HAP-1 (cell line): ENCODE results near the gene RHEB.

Source experiments
- DNase-seq, 2 experiments: peaks; one replicate each; pipeline ENCODE4 v3.0.0-alpha.2; 2016 to 2020; ENCODE audit warnings: low spot score in 2 of 2
- H3K27me3 ChIP-seq: fragments of 250-450 bp; sonication (Bioruptor Pico); 2 replicates; pipeline ENCODE4 v1.5.1; 2020; ENCODE audit warnings: low read depth, mild to moderate bottlenecking, moderate library complexity
- H3K36me3 ChIP-seq: fragments of 250-450 bp; sonication (Bioruptor Pico); replicated peaks from 2 replicates; pipeline ENCODE4 v1.5.1; 2020; ENCODE audit warnings: mild to moderate bottlenecking
- H3K4me1 ChIP-seq: fragments of 250-450 bp; sonication (Bioruptor Pico); 2 replicates; pipeline ENCODE4 v1.5.1; 2020; ENCODE audit warnings: mild to moderate bottlenecking
- H3K4me3 ChIP-seq: fragments of 250-450 bp; sonication (Bioruptor Pico); 2 replicates; pipeline ENCODE4 v1.5.1; 2020; ENCODE audit warnings: mild to moderate bottlenecking, moderate library complexity
- H3K9me3 ChIP-seq: fragments of 250-450 bp; sonication (Bioruptor Pico); 2 replicates; pipeline ENCODE4 v1.5.1; 2020; ENCODE audit warnings: mild to moderate bottlenecking, moderate library complexity
- in situ Hi-C: fragments of 300-500 bp; cut with MboI; formaldehyde crosslinking; loops from 3 replicates; pipeline ENCODE4 v1.14.3; 2020; ENCODE audit warnings: low sequenced_read_pairs, inconsistent platforms, mixed read lengths

RHEB gene

GRCh38 chr7:151505836-151506468, 13.7 kb downstream of the RHEB start:
- in situ Hi-C loops: no loop called here
- Histone ChIP-seq H3K4me1 (peaks cover 6% of the 10 kb centered on the region; the same call in 1 of the 2 replicates), H3K9me3 (no peaks in the 10 kb centered on the region), H3K4me3 (no peak overlapping the region), H3K27me3 (no peaks in the 10 kb centered on the region), H3K36me3 (peaks cover 5% of the 10 kb centered on the region)
- no peak for DNase-seq

DNA sequence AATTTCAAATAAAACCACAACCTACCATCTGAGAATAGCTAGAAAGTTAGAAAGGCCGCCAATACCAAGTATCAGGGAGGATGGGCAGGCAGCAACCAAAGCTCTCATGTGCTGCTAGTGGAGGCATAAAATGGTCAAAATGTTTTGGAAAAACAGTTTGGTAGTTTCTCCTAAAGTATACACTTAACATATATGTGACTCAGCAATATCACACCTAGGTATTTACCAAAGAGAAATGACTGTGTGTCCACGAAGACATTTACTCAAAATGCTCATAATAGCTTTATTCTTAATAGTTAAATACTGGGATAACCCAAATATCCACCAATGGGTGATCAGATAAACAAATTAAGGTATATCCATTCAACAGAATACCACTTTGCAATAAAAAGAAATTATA, 14.3 kb downstream of the RHEB start:
- Histone ChIP-seq H3K27me3 (no peaks in the 10 kb centered on the region), H3K9me3 (no peaks in the 10 kb centered on the region), H3K36me3 (peaks cover 2% of the 10 kb centered on the region), H3K4me3 (no peak overlapping the region), H3K4me1 (peaks cover 6% of the 10 kb centered on the region; the same call in 1 of the 2 replicates)
- no peak for DNase-seq
- in situ Hi-C loops: no loop called here

DNA sequence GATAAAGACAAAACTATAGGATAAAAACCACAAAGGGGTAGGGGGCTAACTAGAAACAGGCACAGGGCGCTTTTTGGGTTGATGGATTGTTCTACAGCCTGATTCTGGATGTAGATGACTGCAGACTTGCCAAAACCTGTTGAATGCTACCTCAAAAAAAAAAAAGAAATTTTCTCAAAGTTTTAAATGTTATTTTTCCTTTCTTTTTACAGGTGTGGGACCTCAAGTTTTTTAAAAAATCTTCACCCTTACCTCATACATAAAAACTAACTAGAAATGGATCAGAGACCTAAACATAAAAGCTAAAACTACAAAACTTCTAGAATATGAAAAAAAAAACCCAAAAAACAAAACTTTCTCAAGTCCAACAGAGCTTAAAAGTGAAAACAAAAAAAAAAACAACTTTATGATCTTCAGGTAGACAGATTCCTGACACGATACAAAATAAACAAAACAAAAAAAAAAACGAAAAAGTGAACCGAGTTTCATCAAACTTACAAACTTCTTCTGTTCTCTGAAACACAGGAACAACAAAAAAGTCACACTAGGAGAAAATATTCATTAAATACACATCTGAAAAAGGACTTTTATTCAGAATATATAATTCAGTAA, 14.9 kb downstream of the RHEB start:
- no peaks in the 10 kb centered on the region for H3K9me3 ChIP-seq
- H3K4me3 ChIP-seq: no peak overlapping the region
- in situ Hi-C loops: no loop called here
- no peak for DNase-seq
- H3K36me3 ChIP-seq: no peaks in the 10 kb centered on the region
- H3K27me3 ChIP-seq: no peaks in the 10 kb centered on the region
- H3K4me1 ChIP-seq: peaks cover 6% of the 10 kb centered on the region; the same call in 1 of the 2 replicates

DNA sequence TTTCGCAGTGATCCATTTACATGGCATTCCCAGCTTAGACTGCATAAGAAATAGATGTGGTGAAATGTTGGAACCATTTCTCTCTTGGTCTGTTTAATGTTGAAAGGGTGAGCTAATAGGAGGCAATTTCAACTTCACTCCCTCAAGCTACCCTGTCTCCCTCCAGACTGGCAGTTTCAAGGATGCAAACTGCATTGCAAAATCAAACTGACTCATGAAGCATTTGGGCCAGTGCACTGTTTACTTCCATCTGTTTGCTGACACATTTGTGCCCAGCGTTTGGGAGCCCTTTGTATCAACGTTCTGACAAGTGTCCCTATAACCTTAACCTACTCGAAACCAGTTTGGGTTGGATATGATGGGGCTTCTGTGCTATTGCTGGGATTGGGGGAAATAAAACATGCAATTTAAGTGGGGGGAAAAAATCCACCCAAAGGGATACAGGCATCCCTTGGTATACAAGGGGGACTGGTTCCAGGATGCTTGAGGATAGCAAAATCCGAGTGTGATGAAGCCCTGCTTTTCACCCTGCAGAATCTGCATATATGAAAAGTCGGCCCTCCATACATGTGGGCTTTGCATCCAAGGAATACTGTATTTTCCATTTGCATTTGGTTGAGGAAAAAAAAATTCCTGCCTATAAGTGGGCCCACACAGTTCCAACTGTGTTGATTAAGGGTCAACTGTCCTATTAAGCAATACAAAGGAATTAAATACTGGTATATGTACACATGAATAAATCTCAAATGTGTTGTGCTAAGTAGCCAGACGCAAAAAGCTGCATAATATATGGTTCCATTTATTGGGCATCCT, 15.6 kb downstream of the RHEB start:
- DNase-seq: no peak
- H3K36me3 ChIP-seq: no peaks in the 10 kb centered on the region
- in situ Hi-C loops: no loop called here
- H3K27me3 ChIP-seq: no peaks in the 10 kb centered on the region
- no peaks in the 10 kb centered on the region for H3K9me3 ChIP-seq
- H3K4me1 ChIP-seq: peaks cover 12% of the 10 kb centered on the region
- no peak overlapping the region for H3K4me3 ChIP-seq

DNA sequence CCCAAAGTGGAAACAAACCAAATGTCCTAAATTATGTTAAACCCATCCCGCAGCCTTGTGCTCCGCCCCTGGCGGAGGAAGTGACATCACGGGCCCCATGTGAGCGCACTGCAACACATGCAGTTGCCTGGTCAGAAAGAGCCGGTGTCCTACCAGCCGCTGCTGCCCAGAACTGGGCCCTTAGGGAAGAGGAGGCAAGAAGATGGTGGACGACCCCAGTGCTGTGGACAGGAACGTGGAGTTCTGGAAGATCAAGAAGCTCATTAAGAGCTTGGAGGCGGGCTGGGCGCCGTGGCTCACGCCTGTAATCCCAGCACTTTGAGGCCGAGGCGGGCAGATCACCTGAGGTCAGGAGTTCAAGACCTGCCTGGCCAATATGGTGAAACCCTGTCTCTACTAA, 18.0 kb downstream of the RHEB start:
- in situ Hi-C loops: no loop called here
- DNase-seq: no peak
- peaks cover 13% of the 10 kb centered on the region for H3K4me1 ChIP-seq

GRCh38 chr7:151498495-151498894, 21.2 kb downstream of the RHEB start:
- Histone ChIP-seq H3K9me3 (no peaks in the 10 kb centered on the region), H3K36me3 (no peaks in the 10 kb centered on the region), H3K4me1 (peaks cover 34% of the 10 kb centered on the region), H3K27me3 (no peaks in the 10 kb centered on the region), H3K4me3 (no peak overlapping the region)
- DNase-seq: no peak
- in situ Hi-C loops: no loop called here

More for the DNA sequence above, 18.0 kb downstream of the RHEB start:
- Histone ChIP-seq H3K4me3 (no peak overlapping the region), H3K36me3 (no peaks in the 10 kb centered on the region), H3K27me3 (no peaks in the 10 kb centered on the region), H3K9me3 (no peaks in the 10 kb centered on the region)

DNA sequence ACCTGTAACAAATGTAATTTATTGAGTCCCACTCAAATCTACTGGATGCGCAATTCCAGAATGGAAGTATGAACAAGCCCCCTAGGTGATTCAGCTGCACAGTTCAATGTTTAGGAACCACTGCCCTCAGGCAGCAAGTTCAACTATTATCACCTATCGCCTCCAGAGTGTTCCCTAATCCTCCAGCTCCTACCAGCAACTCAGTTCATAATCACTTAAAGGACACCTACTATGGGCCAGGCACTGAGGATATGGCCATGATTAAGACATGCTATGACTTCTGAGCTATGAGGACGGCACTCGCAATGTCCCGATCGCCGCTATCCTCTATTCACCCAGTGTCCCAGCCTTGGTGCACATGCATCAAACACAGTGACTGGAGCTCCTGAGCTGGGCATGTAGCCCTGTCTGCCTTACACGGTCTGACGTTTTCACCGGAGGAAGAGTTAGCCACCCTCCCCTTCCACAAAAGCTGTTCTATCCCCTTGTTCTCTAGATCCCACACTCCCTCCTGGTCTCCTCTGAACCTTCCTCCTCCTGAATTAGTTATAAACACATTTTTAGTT, 22.3 kb downstream of the RHEB start:
- no peaks in the 10 kb centered on the region for H3K9me3 ChIP-seq
- in situ Hi-C loops: no loop called here
- no peaks in the 10 kb centered on the region for H3K27me3 ChIP-seq
- peaks cover 34% of the 10 kb centered on the region for H3K4me1 ChIP-seq
- no peaks in the 10 kb centered on the region for H3K36me3 ChIP-seq
- no peak overlapping the region for H3K4me3 ChIP-seq
- DNase-seq: no peak

DNA sequence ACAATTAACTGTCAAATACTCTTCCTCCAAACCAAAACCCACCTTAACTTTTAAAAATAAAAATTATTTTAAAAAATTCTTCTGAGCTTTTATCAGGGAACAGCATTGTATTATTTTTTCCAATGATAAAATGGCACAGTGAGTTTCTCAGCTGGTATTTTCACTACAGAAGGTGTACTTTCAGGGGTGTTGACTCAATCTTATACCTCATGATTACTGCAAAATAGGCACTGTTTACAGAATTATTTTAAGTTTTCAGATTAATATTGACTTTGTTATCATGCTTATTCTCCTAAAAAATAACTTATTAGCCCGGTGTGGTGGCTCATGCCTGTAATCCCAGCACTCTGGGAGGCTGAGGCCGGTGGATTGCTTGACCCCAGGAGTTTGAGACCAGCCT, 24.3 kb downstream of the RHEB start:
- in situ Hi-C loops: no loop called here
- H3K4me3 ChIP-seq: no peak overlapping the region
- no peaks in the 10 kb centered on the region for H3K27me3 ChIP-seq
- no peaks in the 10 kb centered on the region; the same call in 1 of the 2 replicates for H3K36me3 ChIP-seq
- H3K4me1 ChIP-seq: peaks cover 46% of the 10 kb centered on the region
- DNase-seq: no peak
- no peaks in the 10 kb centered on the region for H3K9me3 ChIP-seq

DNA sequence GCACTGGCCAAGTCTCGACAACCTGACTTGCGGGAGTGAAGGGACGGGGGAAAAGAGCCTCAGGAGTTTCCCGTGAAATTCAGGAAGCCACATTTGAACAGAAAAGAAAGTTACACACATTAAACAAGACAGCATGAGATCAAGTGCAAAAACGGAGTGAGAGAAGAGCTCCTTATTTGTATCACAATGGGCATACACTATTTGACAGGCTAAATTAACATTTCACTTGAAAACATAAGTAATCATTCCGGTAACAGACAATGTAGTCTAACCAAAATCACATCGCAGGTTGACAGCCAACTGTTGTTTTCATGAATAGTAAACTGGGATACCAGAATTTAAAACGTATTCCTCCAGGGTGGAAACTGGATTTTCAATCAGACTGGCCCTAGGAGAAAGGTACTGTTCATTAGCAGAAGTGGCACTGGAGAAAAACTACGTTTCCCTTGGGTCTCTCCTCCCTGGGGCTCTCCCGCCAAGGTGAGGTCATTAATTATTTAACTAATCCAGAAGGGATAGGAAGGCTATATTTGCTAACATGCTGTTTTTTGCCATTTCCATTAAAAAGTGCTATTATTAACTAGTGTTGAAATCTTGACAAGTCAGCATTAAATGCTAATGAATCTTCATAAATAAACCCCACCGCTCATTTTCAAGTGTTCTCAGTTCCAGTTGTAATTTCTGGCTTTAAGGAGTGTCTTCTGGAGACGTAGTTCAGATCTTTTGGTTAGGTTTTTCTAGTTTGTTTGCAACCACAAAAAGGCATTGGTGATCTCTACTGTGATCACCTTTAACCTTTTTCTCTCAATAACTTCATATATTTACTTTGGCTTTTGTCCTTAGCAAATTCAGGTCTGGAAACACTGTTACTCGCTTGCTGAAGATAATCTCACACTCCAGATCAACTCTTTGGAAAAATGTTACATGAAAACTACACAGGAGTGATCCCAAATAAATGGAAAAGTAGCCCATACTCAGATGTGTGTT, 25.1 kb downstream of the RHEB start:
- DNase-seq: peak; percentile 41 to 56
- H3K4me1 ChIP-seq: peaks cover 47% of the 10 kb centered on the region
- H3K36me3 ChIP-seq: peaks cover 7% of the 10 kb centered on the region
- H3K9me3 ChIP-seq: no peaks in the 10 kb centered on the region
- H3K4me3 ChIP-seq: no peak overlapping the region
- in situ Hi-C loops: no loop called here
- H3K27me3 ChIP-seq: no peaks in the 10 kb centered on the region

- in situ Hi-C loops: no loop called here
- Histone ChIP-seq H3K36me3 (peaks cover 22% of the 10 kb centered on the region), H3K27me3 (no peaks in the 10 kb centered on the region), H3K9me3 (no peaks in the 10 kb centered on the region), H3K4me1 (peaks cover 35% of the 10 kb centered on the region), H3K4me3 (no peak overlapping the region)
- no peak for DNase-seq
Measured at GRCh38 chr7:151493083-151493482, 26.6 kb downstream of the RHEB start.

GRCh38 chr7:151491859-151492258, 27.8 kb downstream of the RHEB start:
- no peaks in the 10 kb centered on the region for H3K9me3 ChIP-seq
- H3K4me3 ChIP-seq: no peak overlapping the region
- in situ Hi-C loops: no loop called here
- no peaks in the 10 kb centered on the region for H3K27me3 ChIP-seq
- peaks cover 35% of the 10 kb centered on the region for H3K4me1 ChIP-seq
- DNase-seq: no peak
- peaks cover 33% of the 10 kb centered on the region for H3K36me3 ChIP-seq

DNA sequence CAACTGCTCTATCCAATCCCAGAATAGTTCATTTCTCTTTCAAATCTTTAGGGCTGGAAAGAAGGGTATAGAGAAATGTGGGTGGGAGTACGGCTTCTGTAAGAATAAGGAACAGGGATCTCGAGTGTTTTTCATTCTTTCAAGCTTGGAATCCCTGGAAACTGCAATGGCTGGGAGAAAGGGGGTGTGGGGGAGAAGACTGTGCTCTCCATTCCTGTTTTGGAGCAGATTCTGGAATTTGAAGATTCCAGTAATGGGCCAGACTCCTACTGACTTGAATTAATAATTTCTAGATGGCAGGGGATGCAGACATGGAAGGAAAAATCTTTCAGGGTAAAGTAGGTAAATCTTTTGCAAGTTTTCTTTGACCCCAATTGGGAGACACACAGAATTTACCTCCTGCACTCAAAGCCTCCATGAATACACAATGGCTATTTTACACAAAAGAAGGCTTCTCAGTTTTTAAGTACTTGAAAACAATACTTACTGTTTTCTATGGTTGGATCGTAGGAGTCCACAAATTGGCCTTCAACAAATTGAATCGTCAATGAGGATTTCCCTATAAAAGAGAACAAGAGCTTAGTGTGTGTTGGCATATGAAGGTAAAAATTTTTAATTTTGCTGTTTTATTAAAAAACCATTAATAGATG, 29.1 kb downstream of the RHEB start:
- in situ Hi-C loops: no loop called here
- Histone ChIP-seq H3K27me3 (no peaks in the 10 kb centered on the region), H3K9me3 (no peaks in the 10 kb centered on the region), H3K4me1 (peaks cover 31% of the 10 kb centered on the region), H3K4me3 (no peak overlapping the region), H3K36me3 (peaks cover 45% of the 10 kb centered on the region)
- peak in 1 of 2 experiments; percentile 64 for DNase-seq

DNA sequence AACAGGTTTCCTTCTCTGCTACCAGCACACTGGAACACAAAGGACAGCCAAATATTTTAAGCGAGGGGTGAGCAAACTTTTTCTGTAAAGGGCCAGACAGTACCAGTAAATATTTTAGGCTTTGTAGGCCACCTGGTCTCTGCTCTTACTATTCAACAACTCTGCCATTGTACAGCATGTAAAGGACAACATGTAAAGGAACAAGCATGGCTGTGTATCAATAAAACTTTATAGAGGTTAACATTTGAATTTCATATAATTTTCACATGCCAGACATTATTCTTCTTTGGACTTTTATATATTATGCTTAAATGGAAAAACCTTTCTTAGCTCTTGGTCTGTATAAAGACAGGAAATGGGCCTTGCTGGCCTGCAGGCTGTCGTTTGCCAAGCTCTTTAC, 30.2 kb downstream of the RHEB start:
- no peak overlapping the region for H3K4me3 ChIP-seq
- peaks cover 20% of the 10 kb centered on the region for H3K4me1 ChIP-seq
- no peak for DNase-seq
- H3K36me3 ChIP-seq: peaks cover 56% of the 10 kb centered on the region
- in situ Hi-C loops: no loop called here
- no peaks in the 10 kb centered on the region for H3K27me3 ChIP-seq
- no peaks in the 10 kb centered on the region for H3K9me3 ChIP-seq
